GM12872 (cell line): ENCODE data around the gene BET1L.

Experiments
- TF ChIP-seq, protein P1 (sequence below): IDR thresholded peaks from 3 replicates; pipeline ENCODE4 v1.5.1; 2011; ENCODE audit warnings: low read depth, mild to moderate bottlenecking, low read length, moderate library complexity; ENCODE audit not compliant: insufficient read depth

Gene BET1L

DNA sequence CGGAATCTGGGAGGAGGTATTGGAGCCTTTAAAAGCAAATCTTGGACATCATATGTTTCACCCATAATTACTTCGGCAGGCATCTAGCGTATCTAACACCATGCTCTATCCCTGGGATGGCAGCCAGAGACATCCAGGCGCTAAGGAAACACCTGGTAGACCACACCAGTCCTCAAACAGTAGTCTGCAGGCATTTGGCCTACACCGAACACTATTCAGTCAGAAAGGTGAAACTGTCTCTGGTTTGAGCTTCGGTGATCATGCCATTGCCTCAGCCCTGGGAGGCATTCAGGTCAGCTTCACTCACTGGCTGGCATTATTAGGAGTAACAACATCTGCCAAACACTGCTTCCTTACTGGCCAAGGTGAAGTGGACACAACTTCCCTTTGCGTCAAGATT, 17.2 kb upstream of the BET1L start:
- TF ChIP-seq, protein P1, sequence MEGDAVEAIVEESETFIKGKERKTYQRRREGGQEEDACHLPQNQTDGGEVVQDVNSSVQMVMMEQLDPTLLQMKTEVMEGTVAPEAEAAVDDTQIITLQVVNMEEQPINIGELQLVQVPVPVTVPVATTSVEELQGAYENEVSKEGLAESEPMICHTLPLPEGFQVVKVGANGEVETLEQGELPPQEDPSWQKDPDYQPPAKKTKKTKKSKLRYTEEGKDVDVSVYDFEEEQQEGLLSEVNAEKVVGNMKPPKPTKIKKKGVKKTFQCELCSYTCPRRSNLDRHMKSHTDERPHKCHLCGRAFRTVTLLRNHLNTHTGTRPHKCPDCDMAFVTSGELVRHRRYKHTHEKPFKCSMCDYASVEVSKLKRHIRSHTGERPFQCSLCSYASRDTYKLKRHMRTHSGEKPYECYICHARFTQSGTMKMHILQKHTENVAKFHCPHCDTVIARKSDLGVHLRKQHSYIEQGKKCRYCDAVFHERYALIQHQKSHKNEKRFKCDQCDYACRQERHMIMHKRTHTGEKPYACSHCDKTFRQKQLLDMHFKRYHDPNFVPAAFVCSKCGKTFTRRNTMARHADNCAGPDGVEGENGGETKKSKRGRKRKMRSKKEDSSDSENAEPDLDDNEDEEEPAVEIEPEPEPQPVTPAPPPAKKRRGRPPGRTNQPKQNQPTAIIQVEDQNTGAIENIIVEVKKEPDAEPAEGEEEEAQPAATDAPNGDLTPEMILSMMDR = no peak

DNA sequence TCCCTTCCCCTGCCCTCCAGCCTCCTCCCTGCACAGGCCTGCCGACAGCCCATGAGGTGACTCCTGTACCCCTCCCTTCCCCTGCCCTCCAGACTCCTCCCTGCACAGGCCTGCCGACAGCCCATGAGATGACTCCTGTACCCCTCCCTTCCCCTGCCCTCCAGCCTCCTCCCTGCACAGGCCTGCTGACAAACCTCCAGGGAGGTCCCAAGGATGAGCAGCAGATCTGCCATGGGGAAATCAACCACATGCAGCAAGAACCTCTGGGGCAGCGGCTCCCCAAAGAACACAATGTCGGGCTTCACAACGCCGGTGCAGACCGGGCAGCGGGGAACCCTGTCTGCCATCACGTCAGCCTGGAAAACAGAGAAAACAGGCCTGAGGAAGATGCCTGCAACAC, 16.7 kb upstream of the BET1L start:
- TF ChIP-seq, protein P1 = no peak

DNA sequence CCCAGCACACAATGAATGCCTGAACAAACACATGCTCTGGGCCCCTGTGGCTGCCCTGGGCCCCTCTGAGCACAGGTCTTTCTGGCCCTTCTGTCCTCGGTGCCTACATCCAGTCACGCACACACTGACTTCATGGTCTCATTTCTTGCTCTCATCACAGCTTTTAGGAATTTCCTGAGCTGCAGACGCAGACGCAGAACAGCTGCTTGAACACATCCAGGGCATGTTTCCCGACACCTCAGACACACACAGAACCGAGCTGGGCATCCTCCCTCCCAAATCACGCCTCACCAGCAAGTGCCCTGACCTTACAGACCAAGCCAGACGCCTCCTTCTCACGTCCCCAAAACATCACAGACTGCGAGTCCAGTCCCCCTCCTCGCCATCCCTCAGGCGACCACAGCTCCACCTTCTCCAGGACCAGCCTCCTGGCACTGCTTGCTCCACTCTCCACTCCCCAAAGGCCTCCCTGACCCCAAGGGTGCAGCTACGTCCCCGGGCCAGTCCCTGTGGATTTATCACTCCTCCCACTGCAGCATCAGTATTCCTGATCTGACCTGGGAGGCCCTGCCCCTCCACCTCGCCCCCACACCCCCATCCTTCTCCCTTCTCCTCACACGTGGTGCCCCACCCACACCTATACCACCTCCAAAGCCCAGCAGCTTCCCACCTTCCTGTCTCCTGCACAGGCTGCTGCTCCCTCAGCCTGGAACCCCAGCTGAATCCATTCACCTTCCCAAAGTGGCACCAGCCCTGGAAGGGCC, 16.0 kb upstream of the BET1L start:
- TF ChIP-seq, protein P1 = no peak

DNA sequence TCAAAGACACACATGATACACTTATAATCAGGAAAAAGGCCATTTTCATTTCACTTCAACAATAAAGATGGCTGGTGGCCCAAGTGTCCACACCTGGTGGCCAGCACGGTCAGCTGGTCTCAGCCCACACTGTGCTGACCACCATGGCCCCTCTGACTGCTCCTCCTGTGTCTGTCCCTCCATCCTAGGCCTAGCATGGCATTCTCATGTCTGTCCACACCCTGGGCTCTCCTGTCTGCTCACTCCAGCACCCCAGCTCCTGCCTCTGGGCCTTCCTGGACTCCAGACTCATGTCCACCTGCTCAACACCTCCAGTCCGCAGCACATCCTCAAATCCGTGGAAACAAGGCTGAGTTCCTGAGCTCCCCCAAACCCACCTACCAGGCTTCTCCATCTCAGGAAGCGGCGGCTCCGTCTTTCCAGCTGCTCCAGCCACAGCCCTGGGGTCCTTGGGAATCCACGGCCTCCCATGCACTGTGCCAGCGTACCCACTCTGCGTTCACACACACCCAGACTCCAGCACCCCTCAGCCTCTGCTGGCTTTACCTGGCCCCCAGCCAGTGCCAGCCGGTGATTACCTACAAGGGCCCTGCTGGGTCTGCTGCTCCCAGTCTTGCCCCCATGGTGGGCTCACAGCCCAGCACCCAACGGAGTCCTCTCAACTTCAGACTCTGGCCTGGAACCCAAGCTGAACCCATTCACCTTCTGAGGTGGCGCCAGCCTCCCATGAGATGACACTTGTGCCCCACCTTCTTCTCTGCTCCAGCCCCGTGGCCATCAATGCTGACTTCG, 15.0 kb upstream of the BET1L start:
- TF ChIP-seq, protein P1 = no peak

DNA sequence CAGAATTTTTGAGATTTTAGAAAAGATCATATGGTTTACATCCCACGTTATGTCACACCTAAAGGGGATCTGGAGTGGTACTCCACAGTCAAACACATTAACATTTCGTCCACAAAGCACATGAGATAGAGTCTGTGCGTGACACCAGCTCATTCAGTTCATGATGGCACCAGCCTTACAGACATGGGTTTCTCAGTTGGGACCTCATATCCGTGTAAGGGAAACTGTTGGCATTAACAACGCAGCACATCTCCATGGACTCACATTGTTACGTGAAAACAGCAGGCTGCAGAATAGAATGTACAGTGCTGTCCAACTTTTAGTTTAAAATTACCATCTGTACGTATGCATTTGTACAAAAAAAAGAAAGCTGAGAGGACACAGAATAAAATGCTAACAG, 14.3 kb upstream of the BET1L start:
- TF ChIP-seq, protein P1 = no peak

DNA sequence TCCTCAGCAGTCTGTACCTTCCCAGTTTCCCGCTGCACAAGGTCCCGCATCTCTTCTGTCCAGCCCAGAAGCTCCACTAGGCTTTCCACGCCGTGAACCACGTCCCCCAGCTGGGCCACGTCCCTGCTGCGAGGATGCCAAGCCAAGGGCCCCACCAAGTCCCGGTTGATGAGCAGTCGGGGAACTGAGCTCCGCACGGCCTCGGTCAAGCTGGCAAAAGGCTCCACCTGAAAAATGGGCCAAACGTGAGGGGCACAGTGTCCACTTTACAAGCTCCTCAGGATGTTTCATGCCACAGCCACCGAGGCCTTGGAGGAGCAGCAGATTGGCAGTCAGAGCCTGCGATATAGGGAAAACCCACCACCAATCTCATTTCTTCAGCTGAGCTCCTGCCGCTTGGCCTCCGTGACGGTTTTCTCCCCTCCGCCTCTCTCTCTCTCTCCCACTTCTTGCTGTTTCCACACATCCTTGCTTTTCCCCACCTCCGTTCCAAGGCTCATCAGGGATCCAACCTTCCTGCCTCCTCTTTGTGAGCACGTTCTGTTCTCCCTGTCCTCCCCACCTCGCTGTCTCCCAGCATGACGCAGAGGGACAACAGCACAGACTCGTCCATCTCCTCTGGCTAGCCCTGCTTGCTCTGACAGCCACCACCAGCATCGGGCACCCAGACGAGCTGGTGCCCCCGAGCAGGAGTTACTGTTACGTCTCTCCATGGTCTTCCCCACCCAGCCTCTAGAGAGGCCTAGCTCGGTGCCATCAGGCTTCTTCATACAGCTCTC, 11.8 kb upstream of the BET1L start:
- TF ChIP-seq, protein P1 = no peak

DNA sequence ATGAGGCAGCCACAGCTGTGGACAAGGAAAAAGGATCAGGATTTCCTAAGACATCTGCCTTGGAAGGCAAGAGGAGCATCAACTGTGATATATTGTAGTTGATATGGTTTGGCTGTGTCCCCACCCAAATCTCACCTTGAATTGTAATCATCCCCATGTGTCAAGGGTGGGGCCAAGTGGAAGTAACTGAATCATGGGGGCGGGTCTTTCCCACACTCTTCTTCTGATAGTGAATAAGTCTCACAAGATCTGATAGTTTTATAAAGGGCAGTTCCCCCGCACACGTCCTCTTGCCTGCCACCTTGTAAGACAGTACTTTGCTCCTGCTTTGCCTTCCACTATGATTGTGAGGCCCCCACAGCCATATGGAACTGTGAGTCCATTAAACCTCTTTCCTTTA, 10.5 kb upstream of the BET1L start:
- TF ChIP-seq, protein P1 = no peak
